DMS114 treated with DMSO at 0.1 percent for 48 hours (cell line): ENCODE results near the gene ZNF630.
"Not testable (repeated sequence)": the region's sequence is repeated elsewhere in the genome, so short reads cannot be mapped to it uniquely, and the experiment has no call there.

ENCODE experiments used
- DNase-seq: peaks from one replicate; lab custom pipeline; 2025; ENCODE audit not compliant: unreplicated experiment; lab: John Stamatoyannopoulos, UW

ZNF630 gene

GRCh38 chrX:48030237-48030636 lies 41.2 kb downstream of the ZNF630 start:
- DNase-seq: no peak

- no peak for DNase-seq
Observed at GRCh38 chrX:48028091-48028490, 43.3 kb downstream of the ZNF630 start.

- not testable (repeated sequence) for DNase-seq
Observed at GRCh38 chrX:48027545-48027944, 43.9 kb downstream of the ZNF630 start.

- peak; percentile 18 for DNase-seq
Observed at GRCh38 chrX:48025561-48025960, 45.9 kb downstream of the ZNF630 start.

- no peak for DNase-seq
Observed at GRCh38 chrX:48022738-48023137, 48.7 kb downstream of the ZNF630 start.

GRCh38 chrX:48022100-48022499 lies 49.3 kb downstream of the ZNF630 start:
- no peak for DNase-seq

GRCh38 chrX:48021026-48021900 lies 50.2 kb downstream of the ZNF630 start:
- DNase-seq: peak; percentile 86

GRCh38 chrX:48020472-48020871 lies 51.0 kb downstream of the ZNF630 start:
- not testable (repeated sequence) for DNase-seq

- not testable (repeated sequence) for DNase-seq
Observed at GRCh38 chrX:48019892-48020291, 51.5 kb downstream of the ZNF630 start.

GRCh38 chrX:48016583-48017310 lies 54.7 kb downstream of the ZNF630 start:
- DNase-seq: not testable (repeated sequence)

- not testable (repeated sequence) for DNase-seq
Observed at GRCh38 chrX:48009445-48009960, 61.9 kb downstream of the ZNF630 start.
